Measurements from ENCODE around the gene RIMS3.

Gene RIMS3

GRCh38 chr1:40638097-40639036, 27.1 kb downstream of the RIMS3 start:
- ChIA-PET POLR2A (no interaction called here), CTCF (interaction anchor here (1.8 kb wide), 1 partner anchor 9 kb away, joined by 4 read pairs; no protein-coding TSS in a partner anchor)
- DNase-seq (ENCODE audit: low read depth, low spot score), result no peak
- H3K4me3 ChIP-seq (ENCODE audit: low read depth, low read length), result no peak overlapping the region
- TF ChIP-seq, protein P1, sequence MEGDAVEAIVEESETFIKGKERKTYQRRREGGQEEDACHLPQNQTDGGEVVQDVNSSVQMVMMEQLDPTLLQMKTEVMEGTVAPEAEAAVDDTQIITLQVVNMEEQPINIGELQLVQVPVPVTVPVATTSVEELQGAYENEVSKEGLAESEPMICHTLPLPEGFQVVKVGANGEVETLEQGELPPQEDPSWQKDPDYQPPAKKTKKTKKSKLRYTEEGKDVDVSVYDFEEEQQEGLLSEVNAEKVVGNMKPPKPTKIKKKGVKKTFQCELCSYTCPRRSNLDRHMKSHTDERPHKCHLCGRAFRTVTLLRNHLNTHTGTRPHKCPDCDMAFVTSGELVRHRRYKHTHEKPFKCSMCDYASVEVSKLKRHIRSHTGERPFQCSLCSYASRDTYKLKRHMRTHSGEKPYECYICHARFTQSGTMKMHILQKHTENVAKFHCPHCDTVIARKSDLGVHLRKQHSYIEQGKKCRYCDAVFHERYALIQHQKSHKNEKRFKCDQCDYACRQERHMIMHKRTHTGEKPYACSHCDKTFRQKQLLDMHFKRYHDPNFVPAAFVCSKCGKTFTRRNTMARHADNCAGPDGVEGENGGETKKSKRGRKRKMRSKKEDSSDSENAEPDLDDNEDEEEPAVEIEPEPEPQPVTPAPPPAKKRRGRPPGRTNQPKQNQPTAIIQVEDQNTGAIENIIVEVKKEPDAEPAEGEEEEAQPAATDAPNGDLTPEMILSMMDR (IDR thresholded peaks at IDR 0.05; ENCODE audit: insufficient read depth, low read length, missing control alignments), result no peak

GRCh38 chr1:40637470-40638007, 27.9 kb downstream of the RIMS3 start:
- DNase-seq (ENCODE audit: low read depth, low spot score), result no peak
- TF ChIP-seq, protein P1 (IDR thresholded peaks at IDR 0.05; ENCODE audit: insufficient read depth, low read length, missing control alignments), result no peak
- ChIA-PET CTCF (no interaction called here), POLR2A (no interaction called here)
- no peak overlapping the region for H3K4me3 ChIP-seq (ENCODE audit: low read depth, low read length)

DNA sequence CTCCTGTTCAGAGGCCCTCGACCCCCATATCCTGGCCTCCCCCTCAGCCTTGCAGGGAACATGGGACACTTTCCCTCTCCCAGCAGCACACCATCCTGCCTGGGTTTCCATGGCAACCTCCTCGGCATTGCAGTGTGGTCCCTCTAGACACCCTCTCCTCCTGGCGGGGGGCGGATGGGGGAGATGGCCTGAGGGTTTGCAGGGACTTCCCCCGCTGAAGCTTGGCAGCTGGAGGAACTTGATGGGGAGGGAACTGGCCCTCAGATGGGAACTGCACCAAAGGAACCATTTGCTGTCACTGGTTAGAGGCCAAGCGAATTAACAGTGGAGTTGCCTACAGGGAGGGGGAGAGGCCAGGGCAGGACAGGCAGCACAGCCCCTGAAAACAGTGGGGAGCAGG, 28.7 kb downstream of the RIMS3 start:
- TF ChIP-seq, protein P1 (IDR thresholded peaks at IDR 0.05; ENCODE audit: insufficient read depth, low read length, missing control alignments), result no peak
- ChIA-PET CTCF (no interaction called here), POLR2A (no interaction called here)
- H3K4me3 ChIP-seq (ENCODE audit: low read depth, low read length), result no peak overlapping the region
- DNase-seq (ENCODE audit: low read depth, low spot score), result no peak

GRCh38 chr1:40635763-40636500, 29.6 kb downstream of the RIMS3 start:
- no peak for DNase-seq (ENCODE audit: low read depth, low spot score)
- TF ChIP-seq, protein P1 (IDR thresholded peaks at IDR 0.05; ENCODE audit: insufficient read depth, low read length, missing control alignments), result no peak
- CTCF ChIA-PET, result interaction anchor here (0.6 to 1.3 kb wide), 2 partner anchors 23 to 157 kb away, joined by 3 to 4 read pairs; no protein-coding TSS in a partner anchor
- POLR2A ChIA-PET, result no interaction called here
- H3K4me3 ChIP-seq (ENCODE audit: low read depth, low read length), result no peak overlapping the region

- no peak overlapping the region for H3K4me3 ChIP-seq (ENCODE audit: low read depth, low read length)
- POLR2A ChIA-PET, result no interaction called here
- CTCF ChIA-PET, result interaction anchor here (1.2 to 6.3 kb wide), 3 partner anchors 22 to 316 kb away, joined by 3 to 41 read pairs (median 3); no protein-coding TSS in a partner anchor
- no peak for DNase-seq (ENCODE audit: low read depth, low spot score)
- TF ChIP-seq, protein P1 (IDR thresholded peaks at IDR 0.05; ENCODE audit: insufficient read depth, low read length, missing control alignments), result no peak
These were observed 30.4 kb downstream of the RIMS3 start for GRCh38 chr1:40634901-40635655.
